GM23338 (cell line): ENCODE measurements around the gene CHRNA5. TPM values are rescaled to one million over a fixed set of nuclear protein-coding genes. Genes with fewer than 3 reads are reported as not detected.

Experiments
- ATAC-seq: fragments of 200-7000 bp; cut with Tn5 transposase; 3 replicates; pipeline ENCODE4 v1.9.1; 2020
- DNase-seq: peaks from one replicate; pipeline ENCODE4 v3.0.0-alpha.2; 2015; ENCODE audit warnings: low spot score
- H2AFZ ChIP-seq: fragments of 200-600 bp; sonication (generic); 2 replicates; pipeline ENCODE4 v1.8.0; 2016; ENCODE audit warnings: antibody characterized with exemption, mild to moderate bottlenecking, moderate library complexity
- H3F3A ChIP-seq: fragments of 200-600 bp; sonication (generic); replicated peaks from 2 replicates; pipeline ENCODE4 v1.8.0; 2017; ENCODE audit warnings: antibody characterized with exemption, mixed run types, low read depth
- H3K27ac ChIP-seq: fragments of 200-600 bp; sonication (generic); 2 replicates; pipeline ENCODE4 v1.6.1; 2016; ENCODE audit warnings: low read depth
- H3K27me3 ChIP-seq: fragments of 200-600 bp; sonication (generic); 2 replicates; pipeline ENCODE4 v1.8.0; 2016; ENCODE audit warnings: mild to moderate bottlenecking, mixed run types, moderate library complexity; ENCODE audit not compliant: insufficient read depth
- H3K36me3 ChIP-seq: fragments of 200-600 bp; sonication (generic); 2 replicates; pipeline ENCODE4 v1.8.0; 2016; ENCODE audit warnings: mild to moderate bottlenecking; ENCODE audit not compliant: insufficient read depth
- H3K4me1 ChIP-seq: fragments of 200-600 bp; sonication (generic); 2 replicates; pipeline ENCODE4 v1.8.0; 2016; ENCODE audit warnings: mild to moderate bottlenecking, moderate library complexity; ENCODE audit not compliant: insufficient read depth
- H3K4me2 ChIP-seq: fragments of 200-600 bp; sonication (generic); 2 replicates; pipeline ENCODE4 v1.7.1; 2017; ENCODE audit warnings: mixed run types
- H3K4me3 ChIP-seq: fragments of 200-600 bp; sonication (generic); 2 replicates; pipeline ENCODE4 v1.6.1; 2016; ENCODE audit warnings: mixed run types
- H3K79me2 ChIP-seq: fragments of 200-600 bp; sonication (generic); replicated peaks from 2 replicates; pipeline ENCODE4 v1.8.0; 2017; ENCODE audit warnings: mild to moderate bottlenecking; ENCODE audit not compliant: insufficient read depth
- H3K9me2 ChIP-seq: fragments of 200-600 bp; sonication (generic); 2 replicates; pipeline ENCODE4 v1.8.0; 2017; ENCODE audit not compliant: insufficient read depth
- H4K20me1 ChIP-seq: fragments of 200-600 bp; sonication (generic); replicated peaks from 2 replicates; pipeline ENCODE4 v1.8.0; 2017; ENCODE audit warnings: mild to moderate bottlenecking; ENCODE audit not compliant: insufficient read depth
- H3K27ac Mint-ChIP-seq: 2 replicates; pipeline ENCODE4 v1.8.0; 2020; ENCODE audit warnings: inconsistent platforms, mild to moderate bottlenecking, moderate library complexity, mixed read lengths
- H3K27me3 Mint-ChIP-seq: 3 replicates; pipeline ENCODE4 v1.8.0; 2022; ENCODE audit warnings: low read depth, mild to moderate bottlenecking, moderate library complexity, mixed read lengths, inconsistent platforms; ENCODE audit not compliant: insufficient read depth, poor library complexity
- H3K36me3 Mint-ChIP-seq: 3 replicates; pipeline ENCODE4 v1.8.0; 2021; ENCODE audit warnings: low read depth, mild to moderate bottlenecking, inconsistent platforms, moderate library complexity, mixed read lengths
- H3K4me1 Mint-ChIP-seq: 3 replicates; pipeline ENCODE4 v1.8.0; 2020; ENCODE audit warnings: mild to moderate bottlenecking, inconsistent platforms, mixed read lengths
- H3K4me3 Mint-ChIP-seq: 3 replicates; pipeline ENCODE4 v1.8.0; 2021; ENCODE audit warnings: moderate library complexity, mild to moderate bottlenecking, inconsistent platforms, mixed read lengths
- H3K9me3 Mint-ChIP-seq: 3 replicates; pipeline ENCODE4 v1.8.0; 2020; ENCODE audit warnings: moderate library complexity, mild to moderate bottlenecking, inconsistent platforms, mixed read lengths
- CREB1 ChIP-seq: fragments of 250-450 bp; sonication (Bioruptor Pico); IDR thresholded peaks from 2 replicates; pipeline ENCODE4 v1.5.0; 2020; ENCODE audit warnings: low read depth, mild to moderate bottlenecking, moderate library complexity
- EZH2 ChIP-seq: fragments of 200-600 bp; sonication (generic); IDR thresholded peaks from one replicate; pipeline ENCODE4 v1.8.0; 2017; ENCODE audit warnings: antibody characterized with exemption, mild to moderate bottlenecking, low read depth; ENCODE audit not compliant: unreplicated experiment
- EZH2phosphoT487 ChIP-seq: fragments of 200-600 bp; sonication (generic); IDR thresholded peaks from one replicate; pipeline ENCODE4 v1.8.1; 2018; ENCODE audit warnings: antibody characterized with exemption; ENCODE audit not compliant: unreplicated experiment
- POLR2AphosphoS5 ChIP-seq: IDR thresholded peaks from 2 replicates; pipeline ENCODE4 v1.6.1; 2016; ENCODE audit warnings: antibody characterized with exemption, low read depth
- STAT1 ChIP-seq: IDR thresholded peaks from one replicate; pipeline ENCODE4 v1.6.1; 2016; ENCODE audit warnings: antibody characterized with exemption; ENCODE audit not compliant: unreplicated experiment
- polyA plus RNA-seq: library from polyadenylated mRNA; unstranded; fragments of >200 nt; fragmentation: Nextera tagmentation; extraction: Ambion mirVana; gene quantifications from 2 replicates; pipeline ENCODE4 v1.2.1, GENCODE V29; 2016
- total RNA-seq: library from RNA; depleted of rRNA; stranded (reverse); fragments of >200 nt; shearing (Covaris generic); gene quantifications from 2 replicates; pipeline ENCODE4 v1.2.3, GENCODE V29; 2014
- TF ChIP-seq, protein P1 (sequence below): IDR thresholded peaks from one replicate; pipeline ENCODE4 v1.6.1; 2018; ENCODE audit warnings: antibody characterized with exemption; ENCODE audit not compliant: unreplicated experiment
- TF ChIP-seq, protein P2 (sequence below), 2 experiments: fragments of 200-600 bp in 1 of 2; sonication (generic) in 1 of 2; conservative IDR thresholded peaks; 2 replicates each; pipeline versions ENCODE4 v1.5.1 to v1.6.1; 2016 to 2017; ENCODE audit warnings: antibody characterized with exemption in 2 of 2, low read depth in 2 of 2, mild to moderate bottlenecking in 2 of 2, moderate library complexity in 1 of 2
- TF ChIP-seq, protein P3 (sequence below): IDR thresholded peaks from 2 replicates; pipeline ENCODE4 v1.6.1; 2016; ENCODE audit warnings: antibody characterized with exemption

Gene CHRNA5
- total and polyA plus RNA-seq, 2 experiments from 2014 or later: 19.6 to 23.3 TPM

DNA sequence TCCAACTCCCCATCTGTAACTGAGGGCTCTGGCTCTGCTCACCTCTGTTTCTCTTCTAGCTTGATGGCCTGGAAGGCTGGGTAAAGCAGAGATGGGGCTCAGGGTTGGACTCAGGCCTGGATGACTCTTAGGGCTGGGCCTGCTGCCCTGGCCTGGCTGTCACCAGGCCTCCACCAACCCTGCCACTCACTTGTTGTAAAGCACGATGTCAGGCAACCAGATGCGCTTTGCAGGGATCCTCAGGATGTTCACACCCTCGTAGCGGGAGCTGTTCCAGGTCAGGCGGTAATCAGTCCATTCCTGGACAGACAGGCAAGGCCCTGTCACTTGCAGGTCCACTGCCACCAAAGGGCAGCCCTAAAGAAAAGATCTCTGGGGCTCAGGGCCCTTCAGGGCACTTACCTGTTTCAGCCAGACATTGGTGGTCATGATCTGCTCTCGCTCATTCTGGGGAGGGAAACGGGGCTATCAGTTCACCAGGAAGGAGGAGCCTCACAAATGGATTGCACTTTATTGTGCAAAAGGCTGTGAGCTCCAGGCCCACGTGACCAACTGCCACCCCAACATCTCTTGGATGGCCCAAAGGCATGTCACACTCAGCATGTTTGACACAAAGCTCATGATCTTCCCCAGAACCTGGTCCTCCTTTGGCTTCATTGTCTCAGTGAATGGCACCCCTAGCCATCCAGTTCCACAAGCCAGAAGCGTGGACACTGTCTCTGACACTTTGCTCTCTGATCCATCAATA lies 65.7 kb downstream of the CHRNA5 start (continued):
- TF ChIP-seq, protein P1, sequence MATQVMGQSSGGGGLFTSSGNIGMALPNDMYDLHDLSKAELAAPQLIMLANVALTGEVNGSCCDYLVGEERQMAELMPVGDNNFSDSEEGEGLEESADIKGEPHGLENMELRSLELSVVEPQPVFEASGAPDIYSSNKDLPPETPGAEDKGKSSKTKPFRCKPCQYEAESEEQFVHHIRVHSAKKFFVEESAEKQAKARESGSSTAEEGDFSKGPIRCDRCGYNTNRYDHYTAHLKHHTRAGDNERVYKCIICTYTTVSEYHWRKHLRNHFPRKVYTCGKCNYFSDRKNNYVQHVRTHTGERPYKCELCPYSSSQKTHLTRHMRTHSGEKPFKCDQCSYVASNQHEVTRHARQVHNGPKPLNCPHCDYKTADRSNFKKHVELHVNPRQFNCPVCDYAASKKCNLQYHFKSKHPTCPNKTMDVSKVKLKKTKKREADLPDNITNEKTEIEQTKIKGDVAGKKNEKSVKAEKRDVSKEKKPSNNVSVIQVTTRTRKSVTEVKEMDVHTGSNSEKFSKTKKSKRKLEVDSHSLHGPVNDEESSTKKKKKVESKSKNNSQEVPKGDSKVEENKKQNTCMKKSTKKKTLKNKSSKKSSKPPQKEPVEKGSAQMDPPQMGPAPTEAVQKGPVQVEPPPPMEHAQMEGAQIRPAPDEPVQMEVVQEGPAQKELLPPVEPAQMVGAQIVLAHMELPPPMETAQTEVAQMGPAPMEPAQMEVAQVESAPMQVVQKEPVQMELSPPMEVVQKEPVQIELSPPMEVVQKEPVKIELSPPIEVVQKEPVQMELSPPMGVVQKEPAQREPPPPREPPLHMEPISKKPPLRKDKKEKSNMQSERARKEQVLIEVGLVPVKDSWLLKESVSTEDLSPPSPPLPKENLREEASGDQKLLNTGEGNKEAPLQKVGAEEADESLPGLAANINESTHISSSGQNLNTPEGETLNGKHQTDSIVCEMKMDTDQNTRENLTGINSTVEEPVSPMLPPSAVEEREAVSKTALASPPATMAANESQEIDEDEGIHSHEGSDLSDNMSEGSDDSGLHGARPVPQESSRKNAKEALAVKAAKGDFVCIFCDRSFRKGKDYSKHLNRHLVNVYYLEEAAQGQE: no peak
- TF ChIP-seq, protein P2, sequence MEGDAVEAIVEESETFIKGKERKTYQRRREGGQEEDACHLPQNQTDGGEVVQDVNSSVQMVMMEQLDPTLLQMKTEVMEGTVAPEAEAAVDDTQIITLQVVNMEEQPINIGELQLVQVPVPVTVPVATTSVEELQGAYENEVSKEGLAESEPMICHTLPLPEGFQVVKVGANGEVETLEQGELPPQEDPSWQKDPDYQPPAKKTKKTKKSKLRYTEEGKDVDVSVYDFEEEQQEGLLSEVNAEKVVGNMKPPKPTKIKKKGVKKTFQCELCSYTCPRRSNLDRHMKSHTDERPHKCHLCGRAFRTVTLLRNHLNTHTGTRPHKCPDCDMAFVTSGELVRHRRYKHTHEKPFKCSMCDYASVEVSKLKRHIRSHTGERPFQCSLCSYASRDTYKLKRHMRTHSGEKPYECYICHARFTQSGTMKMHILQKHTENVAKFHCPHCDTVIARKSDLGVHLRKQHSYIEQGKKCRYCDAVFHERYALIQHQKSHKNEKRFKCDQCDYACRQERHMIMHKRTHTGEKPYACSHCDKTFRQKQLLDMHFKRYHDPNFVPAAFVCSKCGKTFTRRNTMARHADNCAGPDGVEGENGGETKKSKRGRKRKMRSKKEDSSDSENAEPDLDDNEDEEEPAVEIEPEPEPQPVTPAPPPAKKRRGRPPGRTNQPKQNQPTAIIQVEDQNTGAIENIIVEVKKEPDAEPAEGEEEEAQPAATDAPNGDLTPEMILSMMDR (conservative IDR thresholded peaks at IDR 0.05; ENCODE audit: low read depth in 2 of 2): no peak
- no peak for TF ChIP-seq STAT1

DNA sequence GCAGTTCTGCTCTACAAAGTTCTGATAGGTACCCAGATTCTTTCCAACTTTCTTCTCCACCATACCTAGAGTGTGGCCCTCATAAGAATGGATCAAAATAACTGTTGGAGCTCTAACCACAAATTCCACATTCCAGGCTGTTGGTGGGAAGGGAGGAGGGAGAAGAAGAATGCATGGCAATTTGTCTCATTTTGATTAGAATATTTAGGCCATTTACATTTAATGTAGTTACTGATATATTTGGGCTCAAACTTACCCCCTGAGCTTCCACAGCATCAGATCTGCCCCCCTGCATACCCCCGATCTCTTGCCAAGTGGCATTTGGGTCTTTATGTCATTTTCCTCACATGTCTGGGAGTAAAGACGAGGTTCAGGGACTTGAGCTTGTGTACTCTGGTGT lies 68.0 kb downstream of the CHRNA5 start:
- DNase-seq (no peak), ATAC-seq (no peak)
- Histone ChIP-seq H3K4me3 (no peak overlapping the region), H3K27ac (no peak overlapping the region), H3K9me2 (no peaks in the 10 kb centered on the region), H3K4me2 (no peak overlapping the region), H4K20me1 (no peaks in the 10 kb centered on the region), H3K4me1 (no peaks in the 10 kb centered on the region), H3K36me3 (no peaks in the 10 kb centered on the region), H3K79me2 (no peaks in the 10 kb centered on the region), H3K27me3 (no peaks in the 10 kb centered on the region), H3F3A (no peaks in the 10 kb centered on the region), H2AFZ (no peak overlapping the region)
- Mint-ChIP-seq H3K36me3 (peaks cover 5% of the 10 kb centered on the region; the same call in 2 of the 3 replicates), H3K4me3 (no peak overlapping the region), H3K9me3 (no peaks in the 10 kb centered on the region; the same call in 2 of the 3 replicates), H3K4me1 (no peaks in the 10 kb centered on the region; the same call in 2 of the 3 replicates), H3K27ac (no peak overlapping the region), H3K27me3 (peaks cover 3% of the 10 kb centered on the region)
- TF ChIP-seq EZH2phosphoT487: no peak
- TF ChIP-seq, protein P1: no peak
- TF ChIP-seq EZH2: no peak
- TF ChIP-seq POLR2AphosphoS5: no peak
- TF ChIP-seq, protein P3, sequence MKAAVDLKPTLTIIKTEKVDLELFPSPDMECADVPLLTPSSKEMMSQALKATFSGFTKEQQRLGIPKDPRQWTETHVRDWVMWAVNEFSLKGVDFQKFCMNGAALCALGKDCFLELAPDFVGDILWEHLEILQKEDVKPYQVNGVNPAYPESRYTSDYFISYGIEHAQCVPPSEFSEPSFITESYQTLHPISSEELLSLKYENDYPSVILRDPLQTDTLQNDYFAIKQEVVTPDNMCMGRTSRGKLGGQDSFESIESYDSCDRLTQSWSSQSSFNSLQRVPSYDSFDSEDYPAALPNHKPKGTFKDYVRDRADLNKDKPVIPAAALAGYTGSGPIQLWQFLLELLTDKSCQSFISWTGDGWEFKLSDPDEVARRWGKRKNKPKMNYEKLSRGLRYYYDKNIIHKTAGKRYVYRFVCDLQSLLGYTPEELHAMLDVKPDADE: no peak
- no peak for TF ChIP-seq CREB1 (CRISPR knock-in tag)
- TF ChIP-seq, protein P2 (conservative IDR thresholded peaks at IDR 0.05; ENCODE audit: low read depth in 2 of 2): no peak
